ENCODE data around the gene TMEM127. TPM values are rescaled to one million over a fixed set of nuclear protein-coding genes. Genes with fewer than 3 reads are reported as not detected.
"Not testable (repeated sequence)": the region's sequence is repeated elsewhere in the genome, so short reads cannot be mapped to it uniquely, and the experiment has no call there.

TMEM127 gene
- total RNA-seq, 1 experiment from 2014 or later = 16.2 TPM

GRCh38 chr2:96274355-96275056 is 8.7 kb upstream of the TMEM127 start:
- Histone ChIP-seq H3K36me3 (peaks cover 74% of the 10 kb centered on the region), H3K27me3 (no peaks in the 10 kb centered on the region), H3K9me3 (replicated peaks) (no peaks in the 10 kb centered on the region), H3K4me3 (no peak overlapping the region), H3K4me1 (no peaks in the 10 kb centered on the region), H3K27ac (no peak overlapping the region)
- no peak for DNase-seq

DNA sequence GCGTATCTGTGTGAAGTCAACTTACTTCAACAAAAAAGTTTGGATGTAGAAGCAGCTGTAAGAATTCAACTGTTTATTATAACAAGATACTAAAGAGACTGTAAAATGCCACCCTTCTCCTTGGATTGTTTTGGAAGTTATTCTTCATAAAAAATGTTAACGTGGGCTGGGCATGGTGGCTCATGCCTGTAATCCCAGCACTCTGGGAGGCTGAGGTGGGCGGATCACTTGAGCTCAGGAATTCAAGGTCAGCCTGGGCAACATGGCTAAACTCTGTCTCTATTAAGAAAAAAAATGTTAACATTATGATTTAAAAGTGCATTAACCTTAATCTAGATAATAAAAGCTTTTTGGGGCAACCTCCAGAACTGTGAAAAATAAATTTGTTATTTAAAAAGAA is 8.0 kb upstream of the TMEM127 start:
- no peaks in the 10 kb centered on the region for H3K27me3 ChIP-seq
- peaks cover 72% of the 10 kb centered on the region for H3K36me3 ChIP-seq
- no peak overlapping the region for H3K27ac ChIP-seq
- no peak for DNase-seq
- H3K9me3 ChIP-seq (replicated peaks) = no peaks in the 10 kb centered on the region
- H3K4me1 ChIP-seq = no peaks in the 10 kb centered on the region
- H3K4me3 ChIP-seq = no peak overlapping the region

- Histone ChIP-seq H3K27ac (no peak overlapping the region), H3K9me3 (replicated peaks) (no peaks in the 10 kb centered on the region), H3K4me1 (no peaks in the 10 kb centered on the region), H3K36me3 (peaks cover 68% of the 10 kb centered on the region), H3K27me3 (no peaks in the 10 kb centered on the region), H3K4me3 (no peak overlapping the region)
- DNase-seq = peak in 1 of 2 experiments; percentile 17
These were observed 6.2 kb upstream of the TMEM127 start for GRCh38 chr2:96271995-96272394.

GRCh38 chr2:96267159-96267971 is 1.6 kb upstream of the TMEM127 start:
- DNase-seq = peak; percentile 57 to 67
- Histone ChIP-seq H3K4me1 (0 out of 2 replicates have a peak, but pooled peaks cover 4% of the 10 kb centered on the region), H3K27ac (no peak overlapping the region), H3K36me3 (peaks cover 29% of the 10 kb centered on the region), H3K4me3 (no peak overlapping the region; the same call in 1 of the 2 replicates), H3K9me3 (replicated peaks) (no peaks in the 10 kb centered on the region), H3K27me3 (no peaks in the 10 kb centered on the region)

- no peaks in the 10 kb centered on the region for H3K27me3 ChIP-seq
- H3K36me3 ChIP-seq = peaks cover 19% of the 10 kb centered on the region
- peak; percentile 27 to 38 for DNase-seq
- H3K4me3 ChIP-seq = peak overlapping the region; percentile 75
- peaks cover 12% of the 10 kb centered on the region for H3K4me1 ChIP-seq
- H3K9me3 ChIP-seq (replicated peaks) = no peaks in the 10 kb centered on the region
- peak overlapping the region; percentile 30; the same call in 1 of the 2 replicates for H3K27ac ChIP-seq
These were observed 403 bp downstream of the TMEM127 start for GRCh38 chr2:96265349-96265839.

DNA sequence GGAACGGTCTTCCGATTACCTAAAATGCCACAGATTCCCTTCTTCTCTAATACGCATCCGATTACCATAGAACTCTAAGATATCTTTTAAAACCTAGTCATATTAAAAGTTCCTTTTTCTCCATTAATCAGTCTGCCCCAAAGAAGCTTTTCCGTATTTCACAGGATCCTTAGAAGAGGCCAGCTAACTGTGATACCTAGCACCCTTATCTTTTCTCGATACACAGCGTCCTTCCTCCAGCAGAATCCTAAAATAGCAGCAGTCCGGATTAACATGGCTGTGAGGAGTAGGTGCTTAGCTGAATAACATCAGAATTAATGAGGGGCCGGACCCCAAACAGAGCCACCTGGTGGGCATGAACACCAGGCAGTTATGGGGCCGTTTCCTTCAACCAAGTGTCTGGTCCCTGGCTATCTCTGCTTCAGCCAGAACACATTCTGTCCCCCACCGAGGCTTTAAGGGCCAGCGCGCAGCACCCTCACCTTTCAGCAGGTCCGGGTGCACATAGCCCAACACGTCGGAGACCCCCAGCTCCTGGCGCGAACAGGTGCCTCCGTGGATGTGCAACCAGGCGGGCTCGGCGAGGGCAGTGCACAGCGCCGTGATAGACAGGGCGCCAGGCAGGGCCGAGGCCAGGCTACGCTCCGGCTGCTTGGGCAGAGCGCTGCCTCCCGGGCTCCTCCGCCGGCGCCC is 995 bp downstream of the TMEM127 start:
- peak; percentile 45 to 67 for DNase-seq
- peak overlapping the region; percentile 75 for H3K4me3 ChIP-seq
- no peaks in the 10 kb centered on the region for H3K9me3 ChIP-seq (replicated peaks)
- peaks cover 19% of the 10 kb centered on the region for H3K36me3 ChIP-seq
- peaks cover 18% of the 10 kb centered on the region for H3K4me1 ChIP-seq
- no peaks in the 10 kb centered on the region for H3K27me3 ChIP-seq
- H3K27ac ChIP-seq = no peak overlapping the region

- Histone ChIP-seq H3K36me3 (peaks cover 17% of the 10 kb centered on the region), H3K27me3 (no peaks in the 10 kb centered on the region), H3K4me3 (no peak overlapping the region), H3K9me3 (replicated peaks) (no peaks in the 10 kb centered on the region), H3K27ac (no peak overlapping the region), H3K4me1 (peaks cover 23% of the 10 kb centered on the region)
- DNase-seq = no peak
These were observed 1.7 kb downstream of the TMEM127 start for GRCh38 chr2:96264086-96264485.

- Histone ChIP-seq H3K9me3 (replicated peaks) (no peaks in the 10 kb centered on the region), H3K4me1 (peaks cover 23% of the 10 kb centered on the region), H3K36me3 (peaks cover 6% of the 10 kb centered on the region; the same call in 1 of the 2 replicates), H3K4me3 (no peak overlapping the region), H3K27ac (no peak overlapping the region), H3K27me3 (no peaks in the 10 kb centered on the region)
- DNase-seq = no peak
These were observed 3.5 kb downstream of the TMEM127 start for GRCh38 chr2:96262306-96262705.

- H3K27me3 ChIP-seq = no peaks in the 10 kb centered on the region
- DNase-seq = no peak
- peaks cover 6% of the 10 kb centered on the region; the same call in 1 of the 2 replicates for H3K36me3 ChIP-seq
- H3K4me3 ChIP-seq = no peak overlapping the region
- H3K27ac ChIP-seq = no peak overlapping the region
- peaks cover 23% of the 10 kb centered on the region for H3K4me1 ChIP-seq
- H3K9me3 ChIP-seq (replicated peaks) = no peaks in the 10 kb centered on the region
These were observed 4.3 kb downstream of the TMEM127 start for GRCh38 chr2:96261328-96262003.

DNA sequence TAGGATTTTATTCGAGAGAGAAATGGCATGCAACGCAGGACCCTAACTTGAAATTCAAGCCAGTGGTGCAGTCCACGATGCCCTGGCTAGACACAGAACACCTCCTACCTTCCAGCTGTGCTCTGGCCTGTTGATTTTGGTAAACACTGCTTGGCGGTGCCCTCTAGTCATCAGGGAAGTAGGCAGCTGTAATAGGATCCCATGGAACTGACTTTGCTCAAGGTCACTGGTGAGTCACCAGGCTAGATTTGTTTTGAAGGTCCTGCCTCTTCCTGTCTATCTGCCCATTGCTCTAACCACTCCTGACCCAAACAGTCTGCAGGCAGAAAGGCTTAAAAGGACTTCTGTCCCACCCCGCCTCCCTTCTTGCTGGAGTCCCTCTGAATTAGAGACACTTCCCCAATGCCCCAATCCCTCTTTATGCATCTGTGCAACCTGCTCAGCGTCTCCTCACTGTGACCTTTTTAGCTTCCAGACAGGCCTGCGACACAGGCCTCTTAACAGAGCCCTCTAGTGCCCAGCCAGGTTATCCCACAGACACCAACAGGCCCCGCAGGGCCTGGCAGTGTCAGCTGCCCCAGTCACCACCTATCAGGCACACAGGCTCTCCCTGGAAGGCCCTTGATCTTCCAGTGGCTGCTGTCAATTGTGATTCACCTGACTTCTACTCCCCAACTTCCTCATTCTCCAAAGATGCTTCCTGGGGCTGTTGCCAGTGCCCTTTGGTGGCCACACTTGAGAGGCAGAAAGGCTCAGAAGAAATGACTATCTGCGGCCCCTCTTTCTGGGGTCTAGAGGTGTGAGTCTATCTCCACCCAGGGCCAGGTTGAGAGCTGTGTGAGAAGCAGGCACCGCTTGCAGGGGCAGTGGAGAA is 5.2 kb downstream of the TMEM127 start:
- Histone ChIP-seq H3K4me1 (peaks cover 23% of the 10 kb centered on the region), H3K4me3 (no peak overlapping the region), H3K27me3 (no peaks in the 10 kb centered on the region), H3K27ac (peak overlapping the region; percentile 5), H3K9me3 (replicated peaks) (no peaks in the 10 kb centered on the region), H3K36me3 (peaks cover 6% of the 10 kb centered on the region; the same call in 1 of the 2 replicates)
- DNase-seq = peak; percentile 76 to 88

- no peak overlapping the region for H3K4me3 ChIP-seq
- peaks cover 6% of the 10 kb centered on the region; the same call in 1 of the 2 replicates for H3K36me3 ChIP-seq
- H3K4me1 ChIP-seq = peaks cover 21% of the 10 kb centered on the region
- H3K27me3 ChIP-seq = no peaks in the 10 kb centered on the region
- DNase-seq = peak in 1 of 2 experiments; percentile 21
- no peaks in the 10 kb centered on the region for H3K9me3 ChIP-seq (replicated peaks)
- no peak overlapping the region for H3K27ac ChIP-seq
These were observed 6.3 kb downstream of the TMEM127 start for GRCh38 chr2:96259497-96259921.

DNA sequence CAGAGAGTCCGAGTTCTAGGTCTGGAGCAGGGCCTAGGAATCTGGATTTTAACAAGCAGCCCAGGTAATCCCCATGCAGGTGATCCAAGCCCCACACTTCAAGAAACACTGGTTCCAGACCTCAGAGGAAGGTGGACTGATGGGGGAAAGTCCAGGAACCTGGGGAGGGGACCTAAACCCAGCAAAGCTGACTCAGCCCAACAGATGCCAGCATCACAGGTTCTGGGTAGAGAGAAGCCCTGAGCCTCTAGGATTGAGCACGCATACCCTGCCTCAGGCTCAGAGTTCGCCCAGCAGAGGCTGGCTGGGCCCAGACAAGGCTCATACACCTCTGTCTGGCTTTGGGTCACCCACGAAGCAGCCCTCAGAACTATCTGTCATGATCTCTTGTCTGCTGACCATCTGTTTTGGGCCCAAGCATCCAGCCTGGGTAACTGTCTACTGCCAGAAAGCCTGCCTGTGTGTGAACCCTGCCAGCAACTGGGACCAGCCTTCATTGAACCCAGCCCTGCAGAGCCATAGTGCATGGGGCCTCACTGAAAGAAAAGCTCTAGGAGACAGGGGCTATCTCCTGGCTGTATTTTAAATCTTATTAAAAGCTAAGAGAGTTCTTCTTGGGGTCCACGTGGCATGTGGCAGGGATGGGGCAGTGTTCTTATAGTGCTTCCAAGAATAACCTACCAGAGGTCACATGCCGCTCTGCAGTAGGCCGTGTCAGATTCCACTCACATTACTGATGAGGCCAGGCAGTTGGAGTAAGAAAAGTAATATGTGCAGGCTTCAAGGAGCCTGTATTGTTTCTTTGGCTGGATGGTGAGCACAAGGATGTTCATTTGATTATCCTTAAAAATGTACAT is 7.4 kb downstream of the TMEM127 start:
- H3K9me3 ChIP-seq (replicated peaks) = no peaks in the 10 kb centered on the region
- DNase-seq = no peak
- no peak overlapping the region for H3K27ac ChIP-seq
- H3K27me3 ChIP-seq = no peaks in the 10 kb centered on the region
- H3K36me3 ChIP-seq = peaks cover 8% of the 10 kb centered on the region; the same call in 1 of the 2 replicates
- peaks cover 19% of the 10 kb centered on the region for H3K4me1 ChIP-seq
- no peak overlapping the region for H3K4me3 ChIP-seq

DNA sequence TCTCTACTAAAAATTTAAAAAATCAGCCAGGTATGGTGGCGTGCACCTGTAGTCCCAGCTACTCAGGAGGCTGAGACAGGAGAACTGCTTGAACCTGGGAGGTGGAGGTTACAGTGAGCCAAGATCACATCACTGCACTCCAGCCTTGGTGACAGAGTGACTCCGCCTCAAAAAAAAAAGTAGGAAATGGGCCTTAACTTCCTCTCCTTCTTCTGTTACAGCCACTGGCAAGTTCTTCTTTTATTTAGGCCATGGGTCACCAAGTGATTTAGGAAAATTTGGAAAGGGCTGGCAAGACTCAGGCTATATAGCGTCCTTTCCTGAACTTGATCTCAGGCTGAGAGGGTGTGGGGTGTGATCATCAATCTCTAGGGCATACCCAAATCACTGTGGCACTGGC is 8.1 kb downstream of the TMEM127 start:
- H3K4me1 ChIP-seq = peaks cover 19% of the 10 kb centered on the region
- DNase-seq; H3K4me3 ChIP-seq; H3K27ac ChIP-seq; H3K9me3 ChIP-seq (replicated peaks); H3K36me3 ChIP-seq; H3K27me3 ChIP-seq: not testable (repeated sequence)

Data from SJCRH30 (cell line).